Transverse colon (tissue), 3 donors: ENCODE data around the gene SLC22A3.

ENCODE experiments used
- EP300 ChIP-seq: sonication (generic); formaldehyde crosslinking; IDR thresholded peaks from one replicate; pipeline ENCODE4 v1.6.1; 2017; ENCODE audit warnings: antibody characterized with exemption, low read depth
- POLR2A ChIP-seq: fragments of 450-650 bp; IDR thresholded peaks from one replicate; pipeline ENCODE4 v1.6.1; 2016; ENCODE audit warnings: antibody characterized with exemption, mild to moderate bottlenecking, moderate library complexity
- TF ChIP-seq, protein P1 (sequence below), 5 experiments: fragments of 200-600 bp in 3 of 5; fragments of 450-650 bp in 2 of 5; sonication (generic) in 3 of 5; IDR thresholded peaks; 1 replicate in 2 of 5; 2 replicates in 3 of 5; pipeline ENCODE4 v1.5.1; 2016 to 2017; ENCODE audit warnings: antibody characterized with exemption in 5 of 5, inconsistent platforms in 3 of 5, mild to moderate bottlenecking in 2 of 5, moderate library complexity in 1 of 5

- TF ChIP-seq, protein P1, sequence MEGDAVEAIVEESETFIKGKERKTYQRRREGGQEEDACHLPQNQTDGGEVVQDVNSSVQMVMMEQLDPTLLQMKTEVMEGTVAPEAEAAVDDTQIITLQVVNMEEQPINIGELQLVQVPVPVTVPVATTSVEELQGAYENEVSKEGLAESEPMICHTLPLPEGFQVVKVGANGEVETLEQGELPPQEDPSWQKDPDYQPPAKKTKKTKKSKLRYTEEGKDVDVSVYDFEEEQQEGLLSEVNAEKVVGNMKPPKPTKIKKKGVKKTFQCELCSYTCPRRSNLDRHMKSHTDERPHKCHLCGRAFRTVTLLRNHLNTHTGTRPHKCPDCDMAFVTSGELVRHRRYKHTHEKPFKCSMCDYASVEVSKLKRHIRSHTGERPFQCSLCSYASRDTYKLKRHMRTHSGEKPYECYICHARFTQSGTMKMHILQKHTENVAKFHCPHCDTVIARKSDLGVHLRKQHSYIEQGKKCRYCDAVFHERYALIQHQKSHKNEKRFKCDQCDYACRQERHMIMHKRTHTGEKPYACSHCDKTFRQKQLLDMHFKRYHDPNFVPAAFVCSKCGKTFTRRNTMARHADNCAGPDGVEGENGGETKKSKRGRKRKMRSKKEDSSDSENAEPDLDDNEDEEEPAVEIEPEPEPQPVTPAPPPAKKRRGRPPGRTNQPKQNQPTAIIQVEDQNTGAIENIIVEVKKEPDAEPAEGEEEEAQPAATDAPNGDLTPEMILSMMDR (IDR thresholded peaks at IDR 0.05): no peak
- TF ChIP-seq POLR2A (no peak), EP300 (no peak)
These were observed 138.9 kb downstream of the SLC22A3 start for GRCh38 chr6:160487116-160487515.
